ENCODE measurements around the gene PLCL1.

GRCh38 chr2:197969391-197969893 lies 165.0 kb downstream of the PLCL1 start:
- TF ChIP-seq ESRRA (IDR thresholded peaks at IDR 0.05; ENCODE audit: low read length) = no peak
- TF ChIP-seq, protein P1, sequence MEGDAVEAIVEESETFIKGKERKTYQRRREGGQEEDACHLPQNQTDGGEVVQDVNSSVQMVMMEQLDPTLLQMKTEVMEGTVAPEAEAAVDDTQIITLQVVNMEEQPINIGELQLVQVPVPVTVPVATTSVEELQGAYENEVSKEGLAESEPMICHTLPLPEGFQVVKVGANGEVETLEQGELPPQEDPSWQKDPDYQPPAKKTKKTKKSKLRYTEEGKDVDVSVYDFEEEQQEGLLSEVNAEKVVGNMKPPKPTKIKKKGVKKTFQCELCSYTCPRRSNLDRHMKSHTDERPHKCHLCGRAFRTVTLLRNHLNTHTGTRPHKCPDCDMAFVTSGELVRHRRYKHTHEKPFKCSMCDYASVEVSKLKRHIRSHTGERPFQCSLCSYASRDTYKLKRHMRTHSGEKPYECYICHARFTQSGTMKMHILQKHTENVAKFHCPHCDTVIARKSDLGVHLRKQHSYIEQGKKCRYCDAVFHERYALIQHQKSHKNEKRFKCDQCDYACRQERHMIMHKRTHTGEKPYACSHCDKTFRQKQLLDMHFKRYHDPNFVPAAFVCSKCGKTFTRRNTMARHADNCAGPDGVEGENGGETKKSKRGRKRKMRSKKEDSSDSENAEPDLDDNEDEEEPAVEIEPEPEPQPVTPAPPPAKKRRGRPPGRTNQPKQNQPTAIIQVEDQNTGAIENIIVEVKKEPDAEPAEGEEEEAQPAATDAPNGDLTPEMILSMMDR (IDR thresholded peaks at IDR 0.05 in 2 of 3, conservative IDR thresholded peaks at IDR 0.05 in 1 of 3; ENCODE audit: control insufficient read depth in 2 of 3, extremely low read depth in 1 of 3, insufficient read depth in 1 of 3, low read depth in 3 of 3, low read length in 3 of 3) = no peak
- TF ChIP-seq MTA3 (IDR thresholded peaks at IDR 0.05; ENCODE audit: borderline replicate concordance, low read length) = no peak
- TF ChIP-seq NBN (IDR thresholded peaks at IDR 0.05) = no peak
- TF ChIP-seq HDGF (IDR thresholded peaks at IDR 0.05) = no peak
